Endothelial cell of umbilical vein (primary cell): Measurements from ENCODE around the gene PTRH1. TPM values are rescaled to one million over a fixed set of nuclear protein-coding genes. Genes with fewer than 3 reads are reported as not detected.

Source experiments
- BruUV-seq: library from RNA; stranded (reverse); fragments of 400-500 nt; replicated peaks from 2 replicates; lab custom pipeline; 2021; lab: Mats Ljungman, UMichigan
- CTCF ChIA-PET: fragments of 300-600, 350-600 bp; sonication (Branson Sonifier 250); formaldehyde crosslinking; loops from one replicate; lab custom pipeline; 2021; ENCODE audit warnings: antibody characterized with exemption, inconsistent platforms; lab: Charles Lee
- POLR2A ChIA-PET: fragments of 300-600, 350-600 bp; sonication (Branson Sonifier 250); formaldehyde crosslinking; loops from one replicate; lab custom pipeline; 2021; ENCODE audit warnings: antibody characterized with exemption, inconsistent platforms; lab: Charles Lee
- DNase-seq: peaks from one replicate; pipeline ENCODE4 v3.0.0-alpha.2; 2011; ENCODE audit warnings: low read depth, low spot score
- FAIRE-seq: peaks from 2 replicates; lab custom pipeline; 2011; peaks lifted over from hg19 to GRCh38; lab: Jason Lieb, UNC
- H2AFZ ChIP-seq: 2 replicates; pipeline ENCODE4 v1.6.0; 2012; ENCODE audit warnings: low read depth, low read length, control low read depth, inconsistent platforms
- H3K27ac ChIP-seq: 2 replicates; pipeline ENCODE4 v1.5.1; 2011; ENCODE audit warnings: low read depth, mild to moderate bottlenecking, control low read depth, low read length, moderate library complexity; ENCODE audit not compliant: insufficient read depth
- H3K27me3 ChIP-seq, 2 experiments: 2 replicates each; pipeline versions ENCODE4 v1.6.0 to v1.6.1; 2011; ENCODE audit warnings: low read length in 2 of 2, mixed read lengths in 1 of 2; ENCODE audit not compliant: control insufficient read depth in 2 of 2, insufficient read depth in 2 of 2
- H3K36me3 ChIP-seq, 2 experiments: 2 replicates in 1 of 2; 3 replicates in 1 of 2; pipeline ENCODE4 v1.5.1; 2011; ENCODE audit warnings: low read length in 2 of 2, mild to moderate bottlenecking in 1 of 2, moderate library complexity in 1 of 2; ENCODE audit not compliant: control insufficient read depth in 2 of 2, insufficient read depth in 2 of 2; ENCODE audit errors: extremely low read depth in 1 of 2
- H3K4me1 ChIP-seq: 3 replicates; pipeline ENCODE4 v1.5.1; 2011; ENCODE audit warnings: mild to moderate bottlenecking, low read length; ENCODE audit not compliant: control insufficient read depth, insufficient read depth; ENCODE audit errors: extremely low read depth
- H3K4me2 ChIP-seq: 2 replicates; pipeline ENCODE4 v1.6.1; 2011; ENCODE audit warnings: low read length, control low read depth, mixed read lengths; ENCODE audit not compliant: insufficient read depth
- H3K4me3 ChIP-seq, 3 experiments: fragments of 200-600 bp in 1 of 3; sonication (generic), shearing (Covaris generic) in 1 of 3; replicated peaks in 1 of 3; 2 replicates each; pipeline ENCODE4 v1.5.1; 2011 to 2016; ENCODE audit warnings: control low read depth in 3 of 3, low read length in 3 of 3, mild to moderate bottlenecking in 2 of 3, inconsistent platforms in 1 of 3, low read depth in 1 of 3, moderate library complexity in 1 of 3; ENCODE audit not compliant: insufficient read depth in 1 of 3
- H3K79me2 ChIP-seq: 2 replicates; pipeline ENCODE4 v1.6.0; 2012; ENCODE audit warnings: low read length, inconsistent platforms; ENCODE audit not compliant: control insufficient read depth, insufficient read depth
- H3K9ac ChIP-seq: replicated peaks from 2 replicates; pipeline ENCODE3; 2011; ENCODE audit warnings: low read length, control low read depth; ENCODE audit not compliant: insufficient read depth; ENCODE audit errors: extremely low read depth
- H3K9me1 ChIP-seq: replicated peaks from 3 replicates; pipeline ENCODE4 v1.6.0; 2011; ENCODE audit warnings: mild to moderate bottlenecking, low read length; ENCODE audit not compliant: control insufficient read depth, insufficient read depth; ENCODE audit errors: extremely low read depth
- H3K9me3 ChIP-seq: replicated peaks from 2 replicates; pipeline ENCODE4 v1.5.1; 2012; ENCODE audit warnings: low read length, inconsistent platforms; ENCODE audit not compliant: control insufficient read depth, insufficient read depth
- H4K20me1 ChIP-seq: replicated peaks from 2 replicates; pipeline ENCODE3; 2011; ENCODE audit warnings: mild to moderate bottlenecking, low read length; ENCODE audit not compliant: control insufficient read depth, insufficient read depth; ENCODE audit errors: extremely low read depth
- CTCF ChIP-seq, 2 donors: IDR thresholded peaks; 1 replicate in 1 of 2; 2 replicates in 1 of 2; pipeline ENCODE4 v1.5.1; 2011; ENCODE audit warnings: low read length in 2 of 2, mild to moderate bottlenecking in 2 of 2, moderate library complexity in 2 of 2, control low read depth in 1 of 2, inconsistent platforms in 1 of 2, low read depth in 1 of 2; ENCODE audit not compliant: insufficient read depth in 1 of 2; ENCODE audit errors: extremely low read depth in 1 of 2
- EZH2 ChIP-seq: IDR thresholded peaks from 2 replicates; pipeline ENCODE4 v1.6.1; 2012; ENCODE audit warnings: borderline replicate concordance, low read depth, mild to moderate bottlenecking, moderate library complexity, low read length, inconsistent platforms; ENCODE audit not compliant: severe bottlenecking
- FOS ChIP-seq: IDR thresholded peaks from 2 replicates; pipeline ENCODE4 v1.6.1; 2011; ENCODE audit warnings: mild to moderate bottlenecking, low read length, moderate library complexity, borderline replicate concordance; ENCODE audit not compliant: insufficient read depth
- GATA2 ChIP-seq: IDR thresholded peaks from 2 replicates; pipeline ENCODE4 v1.7.0; 2011; ENCODE audit warnings: low read depth, mild to moderate bottlenecking, moderate library complexity, mixed read lengths, low read length; ENCODE audit not compliant: insufficient read length, insufficient read depth
- JUN ChIP-seq: IDR thresholded peaks from 2 replicates; pipeline ENCODE4 v1.6.1; 2011; ENCODE audit warnings: borderline replicate concordance, low read depth; ENCODE audit not compliant: insufficient read length, insufficient read depth
- MAX ChIP-seq: IDR thresholded peaks from 2 replicates; pipeline ENCODE4 v1.6.1; 2011; ENCODE audit not compliant: insufficient read depth, insufficient read length
- MYC ChIP-seq: IDR thresholded peaks from one replicate; pipeline ENCODE4 v1.6.1; 2011; ENCODE audit warnings: mild to moderate bottlenecking, low read depth, low read length
- POLR2A ChIP-seq: IDR thresholded peaks from 2 replicates; pipeline ENCODE4 v1.6.1; 2012; ENCODE audit warnings: low read depth, mild to moderate bottlenecking, control low read depth, low read length
- POLR2AphosphoS5 ChIP-seq: IDR thresholded peaks from 2 replicates; pipeline ENCODE4 v1.6.1; 2012; ENCODE audit warnings: low read depth, mild to moderate bottlenecking, control low read depth, low read length, moderate library complexity; ENCODE audit not compliant: insufficient read depth
- dilution Hi-C: fragments of 300-500 bp; cut with MboI; formaldehyde crosslinking; loops from one replicate; pipeline ENCODE4 v1.15.0; 2019; ENCODE audit warnings: low sequenced_read_pairs; ENCODE audit not compliant: extremely low pct_ligation_motif_present
- intact Hi-C: fragments of 100-400 bp; cut with micrococcal nuclease; formaldehyde crosslinking; loops from one replicate; pipeline ENCODE4 v1.10.0; 2022
- polyA plus RNA-seq, 4 experiments: library from polyadenylated mRNA; depleted of rRNA in 3 of 4; stranded (reverse) in 3 of 4; unstranded in 1 of 4; fragments of >200 nt; gene quantifications; 2 replicates each; pipeline versions ENCODE4 v1.2.1 to v1.2.3, GENCODE V29; 2011 to 2012; ENCODE audit warnings: missing spikeins in 1 of 4
- total RNA-seq: library from RNA; stranded (reverse); gene quantifications from 2 replicates; pipeline ENCODE4 v1.2.3, GENCODE V29; 2021

PTRH1 gene
- total and polyA plus RNA-seq, 2 donors (not counting 3 experiments of a cell fraction or from before 2014, with no cell fraction given) = 25.1 to 52.2 TPM

- Histone ChIP-seq H3K27me3 (no peaks in the 10 kb centered on the region), H4K20me1 (no peaks in the 10 kb centered on the region), H3K9ac (no peak overlapping the region), H2AFZ (no peak overlapping the region), H3K4me2 (no peak overlapping the region), H3K4me3 (no peak overlapping the region), H3K27ac (no peak overlapping the region), H3K9me1 (no peaks in the 10 kb centered on the region), H3K36me3 (peaks cover 3 to 14% of the 10 kb centered on the region in 2 experiments), H3K9me3 (no peaks in the 10 kb centered on the region), H3K4me1 (no peaks in the 10 kb centered on the region), H3K79me2 (no peaks in the 10 kb centered on the region)
- ChIA-PET POLR2A (no interaction called here), CTCF (interaction anchor here (1.1 kb wide), 1 partner anchor 28 kb away, joined by 3 read pairs; no protein-coding TSS in a partner anchor)
- TF ChIP-seq POLR2A = no peak
- no peak for TF ChIP-seq CTCF (IDR thresholded peaks at IDR 0.05; ENCODE audit: extremely low read depth in 1 of 2, insufficient read depth in 1 of 2, low read depth in 1 of 2, low read length in 2 of 2)
- no peak for TF ChIP-seq POLR2AphosphoS5
- no peak for TF ChIP-seq JUN
- TF ChIP-seq EZH2 = no peak
- TF ChIP-seq MAX = no peak
- TF ChIP-seq MYC = no peak
- no peak for TF ChIP-seq GATA2
- no peak for TF ChIP-seq FOS
- dilution Hi-C loops = no loop called here
- no peak for FAIRE-seq
- BruUV-seq = no TSS peak
- intact Hi-C loops = no loop called here
- no peak for DNase-seq
Observed at GRCh38 chr9:127664324-127664677, 51.2 kb downstream of the PTRH1 start.

Other genes with a start within 250 kb of the PTRH1 start
- gene STXBP1, start 103.4 kb downstream of the PTRH1 start, total RNA-seq = 50.5 and 51.3 TPM in 2 replicates
- 12.7 and 18.8 TPM in 2 replicates for gene STXBP1, start 103.4 kb downstream of the PTRH1 start, polyA plus RNA-seq
- not detected in 2 replicates for gene CFAP157, start 8.7 kb downstream of the PTRH1 start, total RNA-seq
- gene CFAP157, start 8.7 kb downstream of the PTRH1 start, polyA plus RNA-seq = 0.03 TPM in 1 of 2 replicates, not detected in the other
- not detected in 2 replicates for gene TTC16, start 416 bp upstream of the PTRH1 start, total RNA-seq
- not detected in 2 replicates for gene TTC16, start 416 bp upstream of the PTRH1 start, polyA plus RNA-seq
- 17.1 and 19.3 TPM in 2 replicates for gene TOR2A, start 19.6 kb upstream of the PTRH1 start, total RNA-seq
- gene TOR2A, start 19.6 kb upstream of the PTRH1 start, polyA plus RNA-seq = 23.9 and 28.8 TPM in 2 replicates
- gene SH2D3C, start 63.0 kb upstream of the PTRH1 start, total RNA-seq = 95.0 and 102 TPM in 2 replicates
- 173 and 218 TPM in 2 replicates for gene SH2D3C, start 63.0 kb upstream of the PTRH1 start, polyA plus RNA-seq
- gene CDK9, start 70.4 kb upstream of the PTRH1 start, total RNA-seq = 124 and 128 TPM in 2 replicates
- 92.2 and 99.0 TPM in 2 replicates for gene CDK9, start 70.4 kb upstream of the PTRH1 start, polyA plus RNA-seq
- 90.2 and 90.7 TPM in 2 replicates for gene FPGS, start 87.2 kb upstream of the PTRH1 start, total RNA-seq
- gene FPGS, start 87.2 kb upstream of the PTRH1 start, polyA plus RNA-seq = 77.7 and 129 TPM in 2 replicates
- gene ENG, start 139.0 kb upstream of the PTRH1 start, total RNA-seq = 688 and 728 TPM in 2 replicates
- 338 and 355 TPM in 2 replicates for gene ENG, start 139.0 kb upstream of the PTRH1 start, polyA plus RNA-seq
- 113 and 115 TPM in 2 replicates for gene AK1, start 162.0 kb upstream of the PTRH1 start, total RNA-seq
- gene AK1, start 162.0 kb upstream of the PTRH1 start, polyA plus RNA-seq = 148 and 157 TPM in 2 replicates
- 43.0 and 43.5 TPM in 2 replicates for gene ST6GALNAC6, start 183.9 kb upstream of the PTRH1 start, total RNA-seq
- 78.9 and 93.6 TPM in 2 replicates for gene ST6GALNAC6, start 183.9 kb upstream of the PTRH1 start, polyA plus RNA-seq
- gene ST6GALNAC4, start 201.4 kb upstream of the PTRH1 start, total RNA-seq = 38.1 and 45.9 TPM in 2 replicates
- 85.3 and 108 TPM in 2 replicates for gene ST6GALNAC4, start 201.4 kb upstream of the PTRH1 start, polyA plus RNA-seq
- gene PIP5KL1, start 215.1 kb upstream of the PTRH1 start, total RNA-seq = 2.9 and 3.8 TPM in 2 replicates
- gene PIP5KL1, start 215.1 kb upstream of the PTRH1 start, polyA plus RNA-seq = 1.5 and 2.3 TPM in 2 replicates
- gene DPM2, start 222.2 kb upstream of the PTRH1 start, total RNA-seq = 41.9 and 47.9 TPM in 2 replicates
- gene DPM2, start 222.2 kb upstream of the PTRH1 start, polyA plus RNA-seq = 63.9 and 85.0 TPM in 2 replicates